HG03139 (cell line): ENCODE measurements around the gene CALN1.
"Not testable (repeated sequence)": the region's sequence is repeated elsewhere in the genome, so short reads cannot be mapped to it uniquely, and the experiment has no call there.

ENCODE experiments used
- ATAC-seq: cut with Tn5 transposase; IDR thresholded peaks from one replicate; pipeline ENCODE4 v1.9.1; 2021; ENCODE audit not compliant: unreplicated experiment

CALN1 gene

DNA sequence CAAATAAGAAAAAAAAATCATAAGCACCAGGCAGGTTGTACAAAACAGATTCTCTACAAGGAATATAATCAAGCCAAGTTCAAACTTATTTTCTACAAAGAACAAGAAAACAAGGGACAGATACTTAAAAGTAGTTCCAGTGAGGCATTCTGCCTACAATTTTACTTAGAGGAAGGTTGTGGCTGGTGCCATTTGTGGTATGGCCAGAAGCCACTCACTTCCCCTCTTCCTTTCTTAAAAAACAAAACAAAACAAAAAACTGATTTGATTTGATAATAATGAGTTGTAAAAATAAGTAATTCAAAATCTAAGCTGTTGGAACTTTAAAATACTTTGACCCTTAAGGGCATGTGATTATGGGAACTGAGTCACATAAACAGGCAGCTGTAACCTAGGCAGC, 420.6 kb downstream of the CALN1 start:
- no peak for ATAC-seq

GRCh38 chr7:71990138-71990462, 422.0 kb downstream of the CALN1 start:
- ATAC-seq, result no peak

DNA sequence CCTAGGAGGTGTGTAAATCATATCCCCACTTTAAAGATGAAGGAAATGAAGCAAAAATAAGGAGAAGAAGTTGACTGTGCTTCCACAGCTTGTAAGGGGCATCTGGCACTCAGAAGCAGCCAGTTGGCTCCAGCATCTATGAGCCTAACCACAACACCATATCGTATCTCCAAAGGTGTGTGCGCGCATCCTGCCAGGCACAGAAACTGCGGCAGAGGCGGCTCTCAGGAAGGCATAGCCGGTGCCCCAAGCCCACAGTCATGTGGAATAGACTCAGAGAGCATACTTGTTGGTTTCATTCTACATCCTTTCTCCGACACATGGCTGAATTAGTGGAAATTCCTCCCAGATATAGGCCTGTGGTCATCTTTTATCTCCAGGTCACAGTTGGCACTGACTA, 423.9 kb downstream of the CALN1 start:
- ATAC-seq, result no peak

GRCh38 chr7:71987200-71987767, 424.9 kb downstream of the CALN1 start:
- ATAC-seq, result no peak

GRCh38 chr7:71984348-71984747, 427.8 kb downstream of the CALN1 start:
- ATAC-seq, result no peak

- ATAC-seq, result no peak
These were observed 429.3 kb downstream of the CALN1 start for GRCh38 chr7:71982851-71983250.

GRCh38 chr7:71976645-71977044, 435.5 kb downstream of the CALN1 start:
- no peak for ATAC-seq

DNA sequence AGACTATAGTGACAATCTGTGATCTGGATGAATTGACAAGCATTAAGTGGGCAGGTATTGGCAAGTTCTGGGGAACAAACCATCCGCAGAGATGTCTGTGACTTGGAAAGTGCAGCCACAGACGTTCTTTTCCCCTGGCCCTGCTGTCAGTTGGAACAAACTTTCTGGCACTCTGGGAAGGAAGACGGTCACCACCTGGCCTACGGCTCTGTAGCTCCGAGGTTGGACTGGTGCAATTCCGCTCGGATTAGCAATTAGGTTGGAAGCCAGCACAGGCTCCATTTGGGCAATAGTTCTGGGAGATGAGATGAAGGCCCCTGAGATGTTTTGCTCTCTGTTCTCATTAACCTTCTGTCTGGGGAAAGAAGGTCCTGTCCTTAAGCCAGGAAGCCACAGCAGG, 437.5 kb downstream of the CALN1 start:
- ATAC-seq, result no peak

GRCh38 chr7:71972534-71972933, 439.6 kb downstream of the CALN1 start:
- ATAC-seq, result no peak

DNA sequence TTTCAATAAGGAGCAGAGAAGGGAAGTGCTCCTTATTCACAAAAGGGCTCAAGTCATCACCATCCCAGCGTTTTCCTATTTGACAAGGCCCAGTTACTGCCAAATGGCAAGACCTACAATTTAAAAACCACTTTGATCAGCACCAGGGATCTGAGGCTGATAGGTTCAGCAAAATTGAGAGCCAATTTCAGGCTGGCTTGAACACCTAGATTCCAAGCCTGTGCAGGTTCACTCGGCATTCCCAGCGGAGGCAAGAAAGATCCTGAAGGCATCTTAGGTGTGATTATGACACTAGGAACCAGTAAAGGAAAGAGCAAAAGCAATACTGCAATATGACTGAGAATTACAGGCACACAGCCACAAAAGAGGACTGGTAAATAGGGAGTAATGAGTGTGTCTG, 441.4 kb downstream of the CALN1 start:
- ATAC-seq, result no peak

- ATAC-seq, result no peak
These were observed 449.5 kb downstream of the CALN1 start for GRCh38 chr7:71962636-71963035.

DNA sequence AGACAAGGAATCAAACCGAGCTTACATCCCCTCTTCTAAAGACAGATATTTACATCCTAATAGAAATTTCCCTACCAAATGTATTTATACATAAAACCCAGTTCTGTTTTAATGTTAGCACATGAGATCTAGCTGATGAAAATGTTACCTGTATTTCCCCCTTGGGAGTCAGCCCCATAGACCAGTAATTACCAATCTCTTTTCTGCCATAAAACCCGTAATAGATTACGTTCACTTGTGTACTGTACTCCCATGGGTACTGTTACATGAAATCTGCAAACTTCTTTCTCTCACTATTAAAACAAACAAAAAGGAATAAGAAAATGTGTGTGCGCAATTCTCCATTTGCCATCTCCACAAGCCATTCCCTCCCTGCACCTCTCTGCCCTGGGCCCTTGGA, 450.9 kb downstream of the CALN1 start:
- no peak for ATAC-seq

GRCh38 chr7:71942115-71942514, 470.0 kb downstream of the CALN1 start:
- ATAC-seq, result no peak

DNA sequence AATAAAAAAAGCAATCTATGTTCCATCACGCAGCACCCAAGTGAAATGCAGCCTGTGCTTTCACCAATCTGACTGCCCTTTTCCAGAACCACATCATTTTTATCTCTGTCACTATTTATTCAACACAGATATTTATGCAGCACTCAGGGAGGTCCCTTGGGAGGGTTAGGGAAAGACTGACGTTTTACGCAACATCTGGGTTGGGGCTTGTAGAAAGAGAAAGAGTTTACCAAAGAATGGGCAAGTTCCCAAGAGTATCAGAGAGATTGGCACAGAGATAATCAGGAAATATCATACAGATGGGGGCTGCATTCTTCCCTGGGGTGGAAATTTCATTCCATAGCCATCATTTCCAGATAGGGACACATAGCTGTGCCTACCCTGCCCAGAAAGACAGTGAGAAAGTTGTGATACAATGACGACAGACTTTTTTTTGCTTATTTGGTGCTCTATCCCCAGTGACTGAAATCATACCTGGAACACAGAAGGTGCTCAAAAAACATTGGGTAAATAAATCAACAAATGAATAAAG, 474.2 kb downstream of the CALN1 start:
- no peak for ATAC-seq

DNA sequence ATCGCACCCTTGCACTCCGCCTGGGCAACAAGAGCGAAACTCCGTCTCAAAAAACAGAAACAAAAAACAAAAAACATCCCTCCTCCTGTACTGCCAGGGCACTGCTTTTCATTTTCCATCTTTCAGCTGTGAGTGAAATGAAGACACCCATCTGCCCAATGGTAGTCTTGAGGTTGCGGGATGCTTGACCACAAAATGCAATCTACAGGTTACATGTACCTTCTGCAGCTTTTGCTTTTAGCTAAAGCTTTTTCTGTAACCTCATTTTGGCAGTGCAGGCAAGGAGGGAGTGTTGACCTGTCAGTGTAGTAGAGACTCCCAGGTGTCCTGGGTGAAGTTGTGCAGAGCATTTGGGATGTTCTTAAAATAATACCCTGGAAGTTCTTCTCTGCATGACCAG, 476.5 kb downstream of the CALN1 start:
- no peak for ATAC-seq

- no peak for ATAC-seq
These were observed 478.7 kb downstream of the CALN1 start for GRCh38 chr7:71933426-71933825.

DNA sequence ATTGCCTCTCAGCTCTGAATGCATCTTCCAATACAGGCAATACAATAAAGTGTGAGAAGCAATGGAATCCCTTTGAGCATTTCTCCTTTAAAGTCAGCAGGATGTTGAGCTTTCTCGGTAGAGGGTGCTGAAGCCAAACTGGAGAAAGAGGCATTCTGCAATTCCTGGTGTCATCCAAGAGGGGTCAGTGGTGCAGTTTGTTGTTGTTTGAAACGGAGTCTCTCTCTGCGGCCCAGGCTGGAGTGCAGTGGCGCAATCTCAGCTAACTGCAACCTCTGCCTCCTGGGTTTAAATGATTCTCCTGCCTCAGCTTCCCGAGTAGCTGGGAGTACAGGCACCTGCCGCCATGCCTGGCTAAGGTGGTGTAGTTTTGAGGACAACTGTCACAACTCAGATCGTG, 486.5 kb downstream of the CALN1 start:
- ATAC-seq, result no peak

GRCh38 chr7:71914204-71914603, 497.9 kb downstream of the CALN1 start:
- not testable (repeated sequence) for ATAC-seq

DNA sequence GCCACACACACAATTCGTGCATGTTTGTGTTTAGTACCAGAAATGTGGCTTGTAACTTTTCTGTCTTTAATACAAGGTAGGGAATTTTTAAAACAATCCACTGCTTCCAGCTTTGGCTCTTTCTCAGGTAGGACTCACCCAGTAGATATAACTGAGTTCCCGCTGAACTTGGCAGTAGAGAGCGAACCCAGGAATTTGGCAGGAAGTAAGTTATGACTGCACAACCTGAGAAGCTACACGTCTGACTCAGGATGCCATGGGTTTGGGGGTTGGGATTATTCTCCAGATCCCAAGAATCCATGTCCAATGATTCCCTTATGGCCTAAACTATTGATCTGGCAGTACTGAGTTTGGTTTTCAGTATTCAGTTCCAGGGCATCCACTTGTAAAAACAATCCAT, 499.7 kb downstream of the CALN1 start:
- no peak for ATAC-seq

DNA sequence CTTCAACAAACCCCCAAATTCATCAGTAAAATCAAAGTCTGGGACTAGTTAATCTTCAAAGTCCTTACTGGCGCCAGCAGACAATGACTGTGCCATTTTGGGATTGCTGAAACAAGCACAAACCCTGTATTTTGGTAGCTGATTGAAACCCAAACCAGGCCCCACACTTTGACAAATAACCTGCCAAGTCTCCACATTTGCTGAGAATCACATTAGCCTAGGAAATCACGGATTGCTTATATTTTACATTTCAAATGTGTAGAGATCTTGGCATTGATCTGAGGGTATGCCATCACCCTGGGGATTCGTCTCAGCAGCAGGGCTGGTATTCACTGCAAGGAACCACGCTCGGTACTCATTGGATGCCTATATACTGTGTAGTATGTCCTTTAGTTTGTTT, 501.1 kb downstream of the CALN1 start:
- ATAC-seq, result no peak

GRCh38 chr7:71905821-71906220, 506.3 kb downstream of the CALN1 start:
- ATAC-seq, result no peak

- ATAC-seq, result no peak
These were observed 507.7 kb downstream of the CALN1 start for GRCh38 chr7:71904484-71904883.

- ATAC-seq, result no peak
These were observed 511.6 kb downstream of the CALN1 start for GRCh38 chr7:71900556-71900955.

DNA sequence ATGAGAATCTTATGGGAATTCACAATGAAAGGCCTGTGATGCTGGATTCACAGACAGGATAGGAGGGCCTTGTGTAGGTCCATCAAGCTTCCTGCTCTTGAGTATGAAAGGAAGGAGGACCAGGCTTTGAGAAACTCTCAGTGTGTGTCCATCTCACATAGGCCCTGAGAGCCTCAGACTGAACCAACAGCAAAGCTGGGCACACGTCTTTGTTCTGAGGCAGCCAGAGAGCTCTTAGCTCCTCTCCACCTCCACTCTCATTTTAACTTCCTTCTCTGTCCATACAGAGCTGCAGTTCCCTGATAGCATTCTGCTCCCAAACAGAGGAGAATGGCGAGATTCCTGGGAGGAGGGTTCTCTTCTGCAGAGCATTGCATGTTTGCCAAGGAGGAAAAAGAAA, 515.6 kb downstream of the CALN1 start:
- no peak for ATAC-seq
